HEK293T (cell line): ENCODE data around the gene SETBP1.

ENCODE experiments used
- CTCF ChIA-PET: fragments of 350-600 bp; formaldehyde crosslinking; extraction: SDS; loops from one replicate; lab custom pipeline; 2021; ENCODE audit warnings: antibody characterized with exemption, inconsistent platforms; lab: Yijun Ruan, JAX
- POLR2A ChIA-PET: fragments of 350-600 bp; formaldehyde crosslinking; extraction: SDS; loops from one replicate; lab custom pipeline; 2020; ENCODE audit warnings: antibody characterized with exemption, inconsistent platforms; lab: Yijun Ruan, JAX
- DNase-seq: peaks from one replicate; pipeline ENCODE4 v3.0.0; 2012; ENCODE audit warnings: mixed read lengths; ENCODE audit errors: extremely low spot score
- ARNT ChIP-seq: fragments of 450-650 bp; IDR thresholded peaks from 2 replicates; pipeline ENCODE4 v1.6.1; 2017; ENCODE audit warnings: mild to moderate bottlenecking
- BHLHE40 ChIP-seq: fragments of 450-650 bp; IDR thresholded peaks from 2 replicates; pipeline ENCODE4 v1.6.1; 2016; ENCODE audit warnings: mild to moderate bottlenecking, moderate library complexity, borderline replicate concordance
- CTBP1 ChIP-seq: fragments of 450-650 bp; IDR thresholded peaks from 2 replicates; pipeline ENCODE4 v1.6.1; 2016; ENCODE audit warnings: borderline replicate concordance
- ELF4 ChIP-seq: fragments of 450-650 bp; IDR thresholded peaks from 2 replicates; pipeline ENCODE4 v1.6.1; 2017; ENCODE audit warnings: antibody characterized with exemption
- FOXA1 ChIP-seq: fragments of 450-650 bp; IDR thresholded peaks from 2 replicates; pipeline ENCODE4 v1.6.1; 2016; ENCODE audit warnings: mild to moderate bottlenecking
- FOXK2 ChIP-seq: fragments of 450-650 bp; IDR thresholded peaks from 2 replicates; pipeline ENCODE4 v1.6.1; 2016; ENCODE audit warnings: mild to moderate bottlenecking
- FOXM1 ChIP-seq: fragments of 450-650 bp; IDR thresholded peaks from 2 replicates; pipeline ENCODE4 v1.6.1; 2017; ENCODE audit warnings: mild to moderate bottlenecking, borderline replicate concordance
- HDGF ChIP-seq: fragments of 450-650 bp; IDR thresholded peaks from 2 replicates; pipeline ENCODE4 v1.6.1; 2017; ENCODE audit warnings: antibody characterized with exemption, borderline replicate concordance
- L3MBTL2 ChIP-seq: fragments of 450-650 bp; conservative IDR thresholded peaks from 2 replicates; pipeline ENCODE4 v1.6.1; 2016; ENCODE audit warnings: mild to moderate bottlenecking
- LEF1 ChIP-seq: fragments of 450-650 bp; IDR thresholded peaks from 2 replicates; pipeline ENCODE4 v1.6.1; 2017; ENCODE audit warnings: mild to moderate bottlenecking, borderline replicate concordance
- NFRKB ChIP-seq: fragments of 450-650 bp; IDR thresholded peaks from 2 replicates; pipeline ENCODE4 v1.6.1; 2016; ENCODE audit warnings: mild to moderate bottlenecking, moderate library complexity
- SP1 ChIP-seq: fragments of 450-650 bp; IDR thresholded peaks from 2 replicates; pipeline ENCODE4 v1.6.1; 2017
- SUZ12 ChIP-seq: fragments of 450-650 bp; IDR thresholded peaks from 2 replicates; pipeline ENCODE4 v1.6.1; 2016; ENCODE audit warnings: mild to moderate bottlenecking
- TARDBP ChIP-seq: fragments of 450-650 bp; IDR thresholded peaks from 2 replicates; pipeline ENCODE4 v1.6.1; 2016
- ZNF384 ChIP-seq: fragments of 450-650 bp; IDR thresholded peaks from 2 replicates; pipeline ENCODE4 v1.6.1; 2016
- TF ChIP-seq, protein P1 (sequence below): fragments of 450-650 bp; IDR thresholded peaks from 2 replicates; pipeline ENCODE4 v1.6.1; 2016

SETBP1 gene

DNA sequence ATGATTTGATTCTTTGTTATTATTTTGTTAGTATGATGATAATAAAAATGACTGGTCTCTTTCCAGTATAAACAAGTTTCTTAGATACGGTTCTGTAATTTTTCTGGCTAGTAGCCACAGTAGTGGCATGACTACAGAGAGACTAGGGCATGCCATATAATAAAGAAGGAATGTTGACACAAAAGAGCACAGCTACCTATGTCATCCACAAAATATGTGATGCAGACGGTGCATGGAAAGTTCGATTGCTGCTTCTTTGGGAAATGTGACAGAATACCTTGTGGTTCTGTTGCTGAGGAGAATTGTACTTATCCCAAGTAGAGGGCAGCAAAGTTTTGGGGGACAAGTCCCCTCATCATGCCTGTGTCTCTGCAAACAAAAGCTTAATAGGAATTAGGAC, 26.1 kb upstream of the SETBP1 start:
- ChIA-PET CTCF (no interaction called here), POLR2A (interaction anchor here (0.9 kb wide), 1 partner anchor 25 kb away, joined by 4 read pairs; no protein-coding TSS in a partner anchor)
- no peak for DNase-seq
- TF ChIP-seq TARDBP (no peak), CTBP1 (no peak), FOXM1 (no peak), ARNT (no peak), NFRKB (no peak), ZNF384 (no peak), BHLHE40 (no peak), FOXK2 (no peak), L3MBTL2 (no peak), HDGF (no peak), LEF1 (no peak)
- TF ChIP-seq, protein P1, sequence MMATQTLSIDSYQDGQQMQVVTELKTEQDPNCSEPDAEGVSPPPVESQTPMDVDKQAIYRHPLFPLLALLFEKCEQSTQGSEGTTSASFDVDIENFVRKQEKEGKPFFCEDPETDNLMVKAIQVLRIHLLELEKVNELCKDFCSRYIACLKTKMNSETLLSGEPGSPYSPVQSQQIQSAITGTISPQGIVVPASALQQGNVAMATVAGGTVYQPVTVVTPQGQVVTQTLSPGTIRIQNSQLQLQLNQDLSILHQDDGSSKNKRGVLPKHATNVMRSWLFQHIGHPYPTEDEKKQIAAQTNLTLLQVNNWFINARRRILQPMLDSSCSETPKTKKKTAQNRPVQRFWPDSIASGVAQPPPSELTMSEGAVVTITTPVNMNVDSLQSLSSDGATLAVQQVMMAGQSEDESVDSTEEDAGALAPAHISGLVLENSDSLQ, result no peak

DNA sequence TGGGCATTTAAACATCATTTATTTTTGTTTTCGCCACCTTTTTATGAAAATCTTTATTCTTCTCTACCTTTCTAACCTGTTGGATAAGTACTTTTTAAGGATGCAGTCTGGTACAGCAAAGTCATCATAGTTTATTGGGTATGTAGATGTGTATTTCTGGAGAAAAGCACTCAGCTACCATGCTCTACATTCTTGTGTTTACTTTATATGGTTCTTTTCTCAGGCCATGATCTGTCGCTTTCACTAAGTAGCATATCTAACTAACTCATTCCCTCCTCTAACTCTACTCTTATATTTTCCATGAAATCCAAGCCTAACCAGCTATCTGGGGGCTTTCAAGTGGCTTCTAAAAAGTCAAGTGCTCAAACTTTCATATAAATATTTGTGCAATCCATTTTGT, 25.3 kb upstream of the SETBP1 start:
- ChIA-PET POLR2A (interaction anchor here (0.9 kb wide), 1 partner anchor 24 kb away, joined by 4 read pairs; no protein-coding TSS in a partner anchor), CTCF (no interaction called here)
- TF ChIP-seq FOXM1 (no peak), LEF1 (no peak), BHLHE40 (no peak), ARNT (no peak), SP1 (no peak), TARDBP (no peak), L3MBTL2 (no peak), CTBP1 (no peak), SUZ12 (no peak), FOXA1 (no peak), ELF4 (no peak)
- TF ChIP-seq, protein P1, result no peak
- DNase-seq, result no peak

DNA sequence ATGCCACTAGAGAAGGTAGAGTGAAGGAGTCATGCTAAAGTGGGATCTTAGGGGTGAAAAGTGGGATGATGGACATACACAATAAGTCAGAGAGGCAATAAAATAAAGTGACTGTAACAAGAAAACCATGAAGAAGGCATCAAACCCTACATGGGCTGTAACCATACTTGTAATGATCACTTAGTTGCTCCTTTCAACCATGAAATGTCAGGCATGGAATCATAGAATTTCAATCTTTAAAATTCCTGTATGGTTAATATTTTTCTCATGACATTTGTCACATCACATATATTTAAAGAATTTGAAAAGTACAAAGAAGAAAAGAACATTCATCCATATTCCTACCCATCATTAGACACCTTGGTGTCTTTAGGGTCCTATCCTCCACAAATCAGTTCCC, 20.9 kb upstream of the SETBP1 start:
- DNase-seq, result no peak
- CTCF ChIA-PET, result no interaction called here
- no peak for TF ChIP-seq LEF1
- TF ChIP-seq HDGF, result no peak
- no peak for TF ChIP-seq FOXK2
- no peak for TF ChIP-seq L3MBTL2
- no peak for TF ChIP-seq ELF4
- TF ChIP-seq TARDBP, result no peak
- no peak for TF ChIP-seq SP1
- TF ChIP-seq ZNF384, result no peak
- no peak for TF ChIP-seq NFRKB
- no peak for TF ChIP-seq FOXA1
- TF ChIP-seq BHLHE40, result no peak
- no peak for TF ChIP-seq FOXM1
- TF ChIP-seq ARNT, result no peak
- POLR2A ChIA-PET, result no interaction called here

DNA sequence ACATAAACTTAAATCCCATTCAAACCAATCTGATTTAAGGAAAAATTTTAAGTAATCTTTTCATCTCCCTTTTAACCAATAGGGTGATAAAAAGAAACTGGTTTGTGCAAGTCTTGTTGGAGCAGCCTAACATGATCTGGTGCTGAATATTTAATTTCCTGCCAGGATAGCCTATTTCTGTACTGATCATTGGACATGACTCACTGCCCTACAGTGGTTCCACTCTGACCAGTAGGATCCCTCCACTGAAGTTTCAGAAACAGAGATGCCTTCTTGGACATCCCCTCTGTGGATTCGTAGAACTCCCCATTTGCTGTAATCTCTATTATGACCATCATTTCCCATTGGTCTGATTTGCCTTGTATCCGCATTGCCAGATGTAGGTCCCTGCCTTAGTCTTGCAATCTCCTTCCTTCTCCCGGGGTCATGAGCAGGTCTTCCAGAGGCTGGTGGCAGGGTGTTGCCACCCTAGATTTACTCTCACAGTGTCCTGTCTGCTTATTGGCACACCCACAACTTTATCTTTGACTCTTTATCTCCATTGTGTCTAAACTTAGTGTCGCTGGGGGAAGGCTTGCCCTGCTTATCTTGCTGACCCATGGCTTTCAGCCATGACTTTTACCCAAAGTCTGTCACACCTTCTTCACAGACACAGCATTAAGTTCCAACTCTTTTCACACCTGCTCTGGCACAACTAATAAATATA, 12.3 kb upstream of the SETBP1 start:
- DNase-seq, result no peak
- POLR2A ChIA-PET, result interaction anchor here (1.4 kb wide), 1 partner anchor 10 kb away, joined by 4 read pairs; no protein-coding TSS in a partner anchor
- CTCF ChIA-PET, result no interaction called here
- TF ChIP-seq CTBP1, result no peak
- no peak for TF ChIP-seq ZNF384
- TF ChIP-seq NFRKB, result no peak
- TF ChIP-seq ELF4, result no peak
- no peak for TF ChIP-seq SP1
- TF ChIP-seq FOXA1, result no peak
- TF ChIP-seq LEF1, result no peak
- no peak for TF ChIP-seq HDGF
- no peak for TF ChIP-seq L3MBTL2
- no peak for TF ChIP-seq FOXM1
- TF ChIP-seq, protein P1, result no peak
- TF ChIP-seq FOXK2, result no peak
- no peak for TF ChIP-seq TARDBP
- TF ChIP-seq BHLHE40, result no peak
- TF ChIP-seq ARNT, result no peak

DNA sequence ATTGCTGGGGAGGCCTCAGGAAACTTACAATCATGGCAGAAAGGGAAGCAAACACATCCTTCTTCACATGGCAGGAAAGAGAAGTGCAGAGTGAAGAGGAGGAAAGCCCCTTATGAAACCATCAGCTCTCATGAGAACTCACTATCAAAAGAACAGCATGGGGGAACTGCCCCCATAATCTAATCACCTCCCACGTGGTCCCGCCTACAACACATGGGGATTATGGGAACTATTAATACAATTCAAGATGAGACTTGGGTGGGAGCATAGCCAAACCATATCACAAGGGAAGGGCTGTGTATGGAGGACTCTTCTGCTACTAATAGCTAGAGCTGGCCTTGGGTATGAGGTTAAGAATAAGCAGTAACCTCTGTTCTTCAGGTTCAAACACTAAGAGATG, 8.8 kb upstream of the SETBP1 start:
- DNase-seq, result no peak
- TF ChIP-seq HDGF (no peak), SUZ12 (no peak), ZNF384 (no peak), ELF4 (no peak), FOXM1 (no peak), TARDBP (no peak), L3MBTL2 (no peak), LEF1 (no peak), CTBP1 (no peak), FOXK2 (no peak), NFRKB (no peak), BHLHE40 (no peak)
- TF ChIP-seq, protein P1, result no peak
- CTCF ChIA-PET, result no interaction called here
- POLR2A ChIA-PET, result no interaction called here
